Ishikawa (cell line): ENCODE results near the gene ATXN10.

ENCODE experiments used
- CEBPB ChIP-seq: IDR thresholded peaks from 2 replicates; pipeline ENCODE4 v1.6.1; 2012
- CREB1 ChIP-seq: IDR thresholded peaks from 2 replicates; pipeline ENCODE4 v1.6.1; 2012; ENCODE audit warnings: low read depth
- EGR1 ChIP-seq: IDR thresholded peaks from 2 replicates; pipeline ENCODE4 v1.6.1; 2012
- EP300 ChIP-seq: IDR thresholded peaks from 2 replicates; pipeline ENCODE4 v1.6.1; 2012; ENCODE audit warnings: borderline replicate concordance
- FOXM1 ChIP-seq: IDR thresholded peaks from 2 replicates; pipeline ENCODE4 v1.6.1; 2012; ENCODE audit warnings: low read depth, borderline replicate concordance
- MAX ChIP-seq: IDR thresholded peaks from 2 replicates; pipeline ENCODE4 v1.6.1; 2012
- NFIC ChIP-seq: IDR thresholded peaks from 2 replicates; pipeline ENCODE4 v1.6.1; 2012
- RAD21 ChIP-seq: IDR thresholded peaks from 2 replicates; pipeline ENCODE4 v1.6.1; 2012; ENCODE audit warnings: low read depth
- REST ChIP-seq: IDR thresholded peaks from 2 replicates; pipeline ENCODE4 v1.6.1; 2012; ENCODE audit warnings: low read depth, mild to moderate bottlenecking
- TCF12 ChIP-seq: IDR thresholded peaks from 2 replicates; pipeline ENCODE4 v1.6.1; 2012; ENCODE audit warnings: low read depth
- TEAD4 ChIP-seq: IDR thresholded peaks from 2 replicates; pipeline ENCODE4 v1.6.1; 2012
- USF1 ChIP-seq: IDR thresholded peaks from 2 replicates; pipeline ENCODE4 v1.6.1; 2012
- YY1 ChIP-seq: IDR thresholded peaks from 2 replicates; pipeline ENCODE4 v1.6.1; 2012; ENCODE audit warnings: low read depth
- ZBTB7A ChIP-seq: IDR thresholded peaks from 2 replicates; pipeline ENCODE4 v1.6.1; 2012; ENCODE audit warnings: low read depth

Gene ATXN10

DNA sequence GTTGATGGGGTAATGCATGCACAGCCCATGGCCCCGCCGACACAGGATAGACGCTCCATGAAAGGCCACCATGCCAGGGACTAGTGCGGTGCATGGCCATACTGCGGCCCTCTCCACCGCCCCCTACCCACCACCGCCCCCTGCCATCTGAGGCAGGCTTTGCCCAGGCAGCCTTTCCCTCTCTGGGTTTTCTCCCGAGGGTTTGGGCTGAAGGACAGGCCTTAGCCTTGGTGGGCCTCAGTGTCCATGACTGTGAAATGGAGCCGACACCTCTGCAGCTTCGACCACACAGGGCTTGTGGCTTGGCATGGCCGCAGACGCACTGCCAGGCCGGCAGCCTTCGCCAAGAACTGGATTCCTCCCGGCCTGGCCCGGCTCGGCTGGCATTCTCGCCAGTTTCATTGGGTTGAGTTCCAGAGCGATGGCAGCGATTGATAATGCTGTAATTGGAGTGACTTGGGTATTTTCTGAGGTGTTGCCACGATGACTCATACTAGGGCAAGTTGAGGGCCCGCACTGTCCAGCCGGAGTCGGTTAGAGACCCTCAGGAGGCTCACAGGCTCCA is 194.0 kb downstream of the ATXN10 start:
- TF ChIP-seq EP300, result no peak
- no peak for TF ChIP-seq FOXM1
- TF ChIP-seq MAX, result no peak
- no peak for TF ChIP-seq CEBPB

DNA sequence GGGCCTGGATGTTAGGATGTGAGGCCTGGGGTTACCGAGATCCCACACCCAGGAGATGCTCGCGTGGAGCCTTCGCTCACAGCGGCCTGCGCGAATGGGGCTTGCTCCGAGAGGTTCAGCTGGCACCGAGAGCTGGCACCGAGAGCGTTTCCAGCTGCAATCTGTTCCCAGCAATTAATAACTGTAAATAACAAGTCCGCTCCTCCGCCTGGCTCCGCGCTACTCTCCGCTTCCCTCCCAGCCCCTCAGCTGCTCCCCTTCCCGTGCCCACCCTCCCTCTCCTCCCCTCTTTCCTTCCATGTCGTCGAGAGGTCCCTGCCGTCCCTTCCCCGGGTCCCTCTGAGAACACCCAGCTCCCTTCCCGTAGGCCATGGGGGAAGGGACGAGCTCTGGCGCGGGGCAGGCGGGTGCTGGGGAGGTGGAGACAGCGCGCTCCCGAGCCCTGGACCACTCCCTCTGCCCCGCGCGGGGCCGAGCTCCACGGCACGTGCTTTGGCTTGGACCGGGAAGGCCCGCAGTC is 194.6 kb downstream of the ATXN10 start:
- TF ChIP-seq CEBPB (no peak), YY1 (no peak), EGR1 (no peak)

GRCh38 chr22:45866646-45867117 is 195.0 kb downstream of the ATXN10 start:
- TF ChIP-seq YY1 (no peak), RAD21 (no peak), CEBPB (no peak), NFIC (no peak), EGR1 (no peak), EP300 (no peak), ZBTB7A (no peak)

DNA sequence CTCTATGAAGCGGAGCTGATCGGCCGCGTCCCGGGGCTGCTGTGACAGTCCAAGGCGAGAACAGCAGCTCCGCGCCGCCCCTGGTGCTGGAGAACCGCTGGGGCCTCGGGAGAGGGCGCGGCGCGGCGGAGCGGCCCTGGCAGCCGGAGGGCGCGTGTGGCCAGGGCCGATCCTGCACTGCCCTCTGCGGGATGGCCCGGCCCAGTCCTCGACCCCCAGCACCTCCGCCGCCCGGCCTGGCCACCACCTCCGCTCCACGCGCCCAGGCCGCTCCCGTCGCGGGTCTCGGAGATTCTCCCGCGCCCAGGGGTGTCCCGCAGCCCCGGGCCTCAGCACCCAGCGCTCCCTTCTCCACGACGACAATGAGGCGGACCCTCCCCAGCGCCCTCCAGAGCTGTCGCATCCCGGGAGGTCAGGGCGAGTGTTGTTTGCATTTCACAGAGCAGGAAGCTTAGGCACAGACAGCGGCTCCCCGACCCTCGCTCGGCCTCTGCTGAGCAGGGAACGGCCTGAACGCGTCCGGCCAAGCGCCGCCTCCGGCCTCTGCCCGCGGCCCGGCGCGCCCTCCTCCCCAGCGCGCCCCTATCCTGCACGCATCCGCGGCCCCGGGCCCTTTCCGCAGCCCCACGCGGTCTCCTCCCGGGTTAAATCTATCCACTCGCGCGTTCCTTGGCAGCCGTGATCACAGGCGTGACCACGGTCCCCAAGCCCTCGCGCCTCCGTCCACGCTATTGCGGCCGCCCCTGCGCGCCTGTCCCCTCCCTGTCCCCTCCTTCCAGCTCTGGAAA is 195.7 kb downstream of the ATXN10 start:
- no peak for TF ChIP-seq EP300
- TF ChIP-seq REST, result no peak
- no peak for TF ChIP-seq CEBPB
- TF ChIP-seq TEAD4, result no peak
- no peak for TF ChIP-seq CREB1
- no peak for TF ChIP-seq YY1
- TF ChIP-seq USF1, result no peak

DNA sequence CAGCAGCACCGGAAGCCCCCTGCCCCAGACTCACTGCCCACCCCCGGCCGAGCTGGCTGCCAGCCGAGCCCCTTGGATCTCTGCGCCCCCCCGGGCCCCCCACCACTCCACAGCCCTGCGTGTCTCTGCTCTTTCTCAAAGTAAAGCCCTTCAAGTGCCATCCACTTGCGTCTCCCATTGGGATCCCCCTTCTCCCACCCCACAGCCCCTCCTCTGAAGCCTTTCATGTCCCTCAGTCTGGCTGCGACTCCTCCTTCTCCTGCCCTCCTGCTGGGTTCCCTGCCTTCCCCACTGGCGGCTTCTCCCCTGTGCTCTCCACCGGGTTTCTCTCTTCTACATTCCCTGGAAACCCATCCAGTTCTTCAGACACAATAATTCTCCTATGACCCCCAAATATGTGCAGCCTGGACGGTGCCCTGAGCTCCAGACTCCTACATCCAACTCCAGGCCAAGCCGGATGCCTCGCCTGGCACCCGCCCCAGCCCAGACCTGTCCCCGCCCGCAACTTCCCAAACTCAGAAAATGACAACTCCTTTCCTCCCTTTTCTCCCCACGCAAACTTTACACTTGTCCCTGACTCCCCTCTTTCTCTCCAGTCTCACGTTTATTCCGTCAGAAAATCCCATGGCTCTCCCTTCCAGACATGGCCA is 196.4 kb downstream of the ATXN10 start:
- TF ChIP-seq EP300 (no peak), REST (no peak), EGR1 (no peak), FOXM1 (no peak), CREB1 (no peak), YY1 (no peak), MAX (no peak), ZBTB7A (no peak), RAD21 (no peak), TCF12 (no peak)

GRCh38 chr22:45868571-45869339 is 197.1 kb downstream of the ATXN10 start:
- TF ChIP-seq FOXM1 (no peak), EGR1 (no peak)
